ENCODE measurements around the gene AOPEP. TPM values are rescaled to one million over a fixed set of nuclear protein-coding genes. Genes with fewer than 3 reads are reported as not detected.

AOPEP gene
- total RNA-seq, 1 experiment from 2014 or later: 89.5 TPM

DNA sequence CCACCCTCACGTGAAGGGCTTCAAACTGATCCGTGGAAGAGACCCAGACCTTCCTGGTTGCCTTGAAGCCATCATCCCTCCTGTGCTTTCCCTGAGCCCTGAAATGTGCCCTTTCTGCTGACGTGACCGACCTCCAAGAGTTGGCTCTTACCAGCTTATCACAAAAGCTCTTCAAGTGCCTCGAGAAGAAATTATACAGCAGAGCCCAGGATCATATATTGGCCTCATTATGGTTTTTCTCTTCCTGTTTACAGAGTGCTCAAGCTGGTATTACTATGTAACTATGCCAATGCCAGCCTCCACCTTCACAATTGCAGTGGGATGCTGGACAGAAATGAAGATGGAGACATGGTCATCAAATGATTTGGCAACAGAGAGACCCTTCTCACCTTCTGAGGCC lies 66.0 kb downstream of the AOPEP start:
- CTCF ChIA-PET: interaction anchor here (0.7 kb wide), 2 partner anchors 57 to 207 kb away, joined by 4 read pairs; no protein-coding TSS in a partner anchor
- H3K27me3 Mint-ChIP-seq (ENCODE audit: unreplicated experiment): no peaks in the 10 kb centered on the region
- DNase-seq: no peak
- BruUV-seq (replicated peaks): no TSS peak
- H3K36me3 Mint-ChIP-seq (ENCODE audit: insufficient read depth, unreplicated experiment): no peaks in the 10 kb centered on the region
- TF ChIP-seq, protein P1, sequence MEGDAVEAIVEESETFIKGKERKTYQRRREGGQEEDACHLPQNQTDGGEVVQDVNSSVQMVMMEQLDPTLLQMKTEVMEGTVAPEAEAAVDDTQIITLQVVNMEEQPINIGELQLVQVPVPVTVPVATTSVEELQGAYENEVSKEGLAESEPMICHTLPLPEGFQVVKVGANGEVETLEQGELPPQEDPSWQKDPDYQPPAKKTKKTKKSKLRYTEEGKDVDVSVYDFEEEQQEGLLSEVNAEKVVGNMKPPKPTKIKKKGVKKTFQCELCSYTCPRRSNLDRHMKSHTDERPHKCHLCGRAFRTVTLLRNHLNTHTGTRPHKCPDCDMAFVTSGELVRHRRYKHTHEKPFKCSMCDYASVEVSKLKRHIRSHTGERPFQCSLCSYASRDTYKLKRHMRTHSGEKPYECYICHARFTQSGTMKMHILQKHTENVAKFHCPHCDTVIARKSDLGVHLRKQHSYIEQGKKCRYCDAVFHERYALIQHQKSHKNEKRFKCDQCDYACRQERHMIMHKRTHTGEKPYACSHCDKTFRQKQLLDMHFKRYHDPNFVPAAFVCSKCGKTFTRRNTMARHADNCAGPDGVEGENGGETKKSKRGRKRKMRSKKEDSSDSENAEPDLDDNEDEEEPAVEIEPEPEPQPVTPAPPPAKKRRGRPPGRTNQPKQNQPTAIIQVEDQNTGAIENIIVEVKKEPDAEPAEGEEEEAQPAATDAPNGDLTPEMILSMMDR (IDR thresholded peaks at IDR 0.05; ENCODE audit: unreplicated experiment): no peak
- intact Hi-C loops (cut with micrococcal nuclease; ENCODE audit: unreplicated experiment): no loop called here
- H3K4me3 Mint-ChIP-seq (ENCODE audit: low read depth, unreplicated experiment): no peak overlapping the region
- H3K4me1 Mint-ChIP-seq (ENCODE audit: low read depth, unreplicated experiment): no peaks in the 10 kb centered on the region
- no peak overlapping the region for H3K27ac Mint-ChIP-seq (ENCODE audit: unreplicated experiment)
- no peaks in the 10 kb centered on the region for H3K9me3 Mint-ChIP-seq (ENCODE audit: low read depth, unreplicated experiment)

GRCh38 chr9:94794476-94795167 lies 68.1 kb downstream of the AOPEP start:
- CTCF ChIA-PET: no interaction called here
- H3K4me3 Mint-ChIP-seq (ENCODE audit: low read depth, unreplicated experiment): no peak overlapping the region
- TF ChIP-seq, protein P1 (IDR thresholded peaks at IDR 0.05; ENCODE audit: unreplicated experiment): no peak
- H3K4me1 Mint-ChIP-seq (ENCODE audit: low read depth, unreplicated experiment): peaks cover 9% of the 10 kb centered on the region
- no peaks in the 10 kb centered on the region for H3K27me3 Mint-ChIP-seq (ENCODE audit: unreplicated experiment)
- BruUV-seq (replicated peaks): no TSS peak
- no peak overlapping the region for H3K27ac Mint-ChIP-seq (ENCODE audit: unreplicated experiment)
- no peaks in the 10 kb centered on the region for H3K9me3 Mint-ChIP-seq (ENCODE audit: low read depth, unreplicated experiment)
- peaks cover 1% of the 10 kb centered on the region for H3K36me3 Mint-ChIP-seq (ENCODE audit: insufficient read depth, unreplicated experiment)
- no peak for DNase-seq
- intact Hi-C loops (cut with micrococcal nuclease; ENCODE audit: unreplicated experiment): no loop called here

DNA sequence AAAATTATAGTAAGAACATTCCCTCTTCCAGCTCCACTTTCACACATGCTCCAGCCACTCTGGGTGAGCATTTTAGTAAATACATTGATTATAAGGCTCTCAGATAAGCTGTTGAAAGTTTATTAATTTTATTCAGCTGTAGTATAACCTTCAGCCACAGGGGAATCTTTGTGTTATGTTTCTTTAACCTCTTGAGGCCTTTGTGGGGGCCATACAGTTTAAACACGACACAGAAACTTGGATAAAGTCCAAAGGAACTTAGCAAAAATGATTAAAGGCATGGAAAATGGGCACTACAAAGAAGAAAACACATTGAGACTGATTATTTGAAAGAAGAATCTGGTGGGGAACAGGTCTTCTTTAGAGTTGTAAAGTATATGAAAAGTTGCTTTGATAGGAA lies 70.2 kb downstream of the AOPEP start:
- Mint-ChIP-seq H3K27ac (ENCODE audit: unreplicated experiment) (no peak overlapping the region), H3K36me3 (ENCODE audit: insufficient read depth, unreplicated experiment) (peaks cover 6% of the 10 kb centered on the region), H3K4me1 (ENCODE audit: low read depth, unreplicated experiment) (peaks cover 24% of the 10 kb centered on the region), H3K4me3 (ENCODE audit: low read depth, unreplicated experiment) (no peak overlapping the region), H3K27me3 (ENCODE audit: unreplicated experiment) (no peaks in the 10 kb centered on the region), H3K9me3 (ENCODE audit: low read depth, unreplicated experiment) (no peaks in the 10 kb centered on the region)
- TF ChIP-seq, protein P1 (IDR thresholded peaks at IDR 0.05; ENCODE audit: unreplicated experiment): no peak
- intact Hi-C loops (cut with micrococcal nuclease; ENCODE audit: unreplicated experiment): no loop called here
- BruUV-seq (replicated peaks): no TSS peak
- CTCF ChIA-PET: no interaction called here
- DNase-seq: no peak

- intact Hi-C loops (cut with micrococcal nuclease; ENCODE audit: unreplicated experiment): no loop called here
- peak overlapping the region; percentile 71 for H3K27ac Mint-ChIP-seq (ENCODE audit: unreplicated experiment)
- H3K4me1 Mint-ChIP-seq (ENCODE audit: low read depth, unreplicated experiment): peaks cover 32% of the 10 kb centered on the region
- TF ChIP-seq, protein P1 (IDR thresholded peaks at IDR 0.05; ENCODE audit: unreplicated experiment): no peak
- CTCF ChIA-PET: interaction anchor here (1.8 kb wide), 1 partner anchor 15 kb away, joined by 5 read pairs; no protein-coding TSS in a partner anchor
- no peak overlapping the region for H3K4me3 Mint-ChIP-seq (ENCODE audit: low read depth, unreplicated experiment)
- H3K27me3 Mint-ChIP-seq (ENCODE audit: unreplicated experiment): no peaks in the 10 kb centered on the region
- no peaks in the 10 kb centered on the region for H3K9me3 Mint-ChIP-seq (ENCODE audit: low read depth, unreplicated experiment)
- BruUV-seq (replicated peaks): no TSS peak
- no peak for DNase-seq
- H3K36me3 Mint-ChIP-seq (ENCODE audit: insufficient read depth, unreplicated experiment): peaks cover 6% of the 10 kb centered on the region
Observed at GRCh38 chr9:94798201-94798600, 71.7 kb downstream of the AOPEP start.
